ENCODE data around the gene EEF1G.
"Not testable (repeated sequence)": the region's sequence is repeated elsewhere in the genome, so short reads cannot be mapped to it uniquely, and the experiment has no call there.

Gene EEF1G

DNA sequence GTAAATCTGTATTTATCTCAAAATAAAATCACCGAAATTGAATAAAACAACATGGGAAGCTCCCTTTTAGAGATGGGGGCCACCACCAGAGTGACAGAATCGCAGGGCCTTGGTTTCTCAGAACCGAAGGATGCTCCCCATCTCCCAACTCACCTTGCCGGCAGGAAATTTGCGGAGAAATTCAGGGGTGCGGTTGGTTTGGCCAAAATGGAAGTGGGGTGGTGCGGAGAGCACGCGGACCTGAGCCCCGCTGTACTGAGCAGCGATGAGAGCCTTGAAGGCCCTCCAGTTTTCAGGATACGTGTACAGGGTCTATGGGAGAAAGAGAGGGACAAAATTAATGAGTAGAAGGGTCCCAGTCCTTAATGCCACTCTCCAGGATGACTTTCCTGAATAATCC lies 1.3 kb downstream of the EEF1G start:
- Histone ChIP-seq H4K8ac (ENCODE audit: low read length) (no peak overlapping the region), H3K9me3 (ENCODE audit: control insufficient read depth, low read length) (no peaks in the 10 kb centered on the region), H2BK120ac (ENCODE audit: low read depth, low read length) (no peak overlapping the region), H3K36me3 (ENCODE audit: control insufficient read depth in 1 of 2, insufficient read depth in 2 of 2, low read depth in 1 of 2, low read length in 2 of 2) (peaks cover 56 to 69% of the 10 kb centered on the region in 2 experiments), H3K14ac (ENCODE audit: low read length in 2 of 2) (no peak overlapping the region), H3K4ac (ENCODE audit: low read depth in 1 of 2, low read length in 2 of 2) (no peak overlapping the region), H3K9ac (ENCODE audit: low read length) (peak overlapping the region; percentile 98), H2AK5ac (ENCODE audit: low read length, severe bottlenecking) (no peak overlapping the region), H2BK15ac (ENCODE audit: low read depth, poor library complexity, severe bottlenecking) (no peak overlapping the region), H2BK5ac (ENCODE audit: low read depth, low read length, poor library complexity, severe bottlenecking) (no peak overlapping the region), H4K91ac (ENCODE audit: low read length) (no peak overlapping the region), H3K4me3 (ENCODE audit: insufficient read depth in 1 of 2, low read depth in 1 of 2, low read length in 2 of 2) (peak overlapping the region; percentile 44 to 96), H3K4me1 (ENCODE audit: control insufficient read depth, insufficient read depth, low read depth, low read length) (peaks cover 23% of the 10 kb centered on the region), H3K18ac (ENCODE audit: low read depth in 1 of 2, low read length in 2 of 2) (no peak overlapping the region), H2BK12ac (ENCODE audit: low read length in 2 of 2) (no peak overlapping the region), H3K79me1 (replicated peaks; ENCODE audit: low read length, poor library complexity, severe bottlenecking) (peaks cover 10% of the 10 kb centered on the region), H2AFZ (ENCODE audit: low read depth, low read length) (no peak overlapping the region), H3K23ac (ENCODE audit: low read length in 2 of 2) (no peak overlapping the region), H3K4me2 (ENCODE audit: low read length, poor library complexity, severe bottlenecking) (peak overlapping the region; percentile 93), H3K27ac (ENCODE audit: low read length, poor library complexity, severe bottlenecking) (no peak overlapping the region), H3K27me3 (ENCODE audit: control insufficient read depth in 1 of 2, insufficient read depth in 1 of 2, low read length in 2 of 2) (no peaks in the 10 kb centered on the region)
- WGBS, result 89% methylated on average over 11 of the region's 12 CpGs
- DNase-seq, result no peak

DNA sequence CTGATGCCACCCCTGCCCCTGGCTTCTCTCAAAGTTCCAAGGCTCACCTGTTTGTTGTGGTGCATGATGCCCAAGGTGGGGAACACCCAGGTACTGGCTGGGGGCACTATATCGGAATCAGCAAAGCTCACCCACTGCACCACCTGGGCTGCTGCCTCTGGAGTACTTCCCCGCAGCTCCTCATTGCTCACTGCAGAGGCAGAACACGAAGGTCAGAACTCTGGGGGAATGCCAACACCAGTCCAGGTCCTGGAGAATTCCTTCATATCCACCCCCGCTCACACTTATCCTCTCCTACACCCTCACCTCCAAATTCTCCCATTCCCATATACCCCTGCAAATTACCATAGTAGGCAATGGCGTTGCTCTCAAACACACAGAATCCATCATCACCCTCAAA lies 2.2 kb downstream of the EEF1G start:
- Histone ChIP-seq H3K36me3 (ENCODE audit: control insufficient read depth in 1 of 2, insufficient read depth in 2 of 2, low read depth in 1 of 2, low read length in 2 of 2) (peaks cover 57 to 70% of the 10 kb centered on the region in 2 experiments), H3K4me3 (ENCODE audit: insufficient read depth in 1 of 2, low read depth in 1 of 2, low read length in 2 of 2) (peak overlapping the region in 1 of 2 experiments; percentile 96), H3K23ac (ENCODE audit: low read length in 2 of 2) (peak overlapping the region in 1 of 2 experiments; percentile 73), H3K4me1 (ENCODE audit: control insufficient read depth, insufficient read depth, low read depth, low read length) (peaks cover 19% of the 10 kb centered on the region), H3K9ac (ENCODE audit: low read length) (peak overlapping the region; percentile 98)
- not testable (repeated sequence) for H2BK15ac ChIP-seq (ENCODE audit: low read depth, poor library complexity, severe bottlenecking); H4K91ac ChIP-seq (ENCODE audit: low read length); H4K8ac ChIP-seq (ENCODE audit: low read length); H3K79me1 ChIP-seq (replicated peaks; ENCODE audit: low read length, poor library complexity, severe bottlenecking); H3K4me2 ChIP-seq (ENCODE audit: low read length, poor library complexity, severe bottlenecking); H3K14ac ChIP-seq (ENCODE audit: low read length in 2 of 2); H2AK5ac ChIP-seq (ENCODE audit: low read length, severe bottlenecking); H3K18ac ChIP-seq (ENCODE audit: low read depth in 1 of 2, low read length in 2 of 2); H2BK120ac ChIP-seq (ENCODE audit: low read depth, low read length); H2BK5ac ChIP-seq (ENCODE audit: low read depth, low read length, poor library complexity, severe bottlenecking); H2AFZ ChIP-seq (ENCODE audit: low read depth, low read length); H3K9me3 ChIP-seq (ENCODE audit: control insufficient read depth, low read length); H3K27ac ChIP-seq (ENCODE audit: low read length, poor library complexity, severe bottlenecking); H3K4ac ChIP-seq (ENCODE audit: low read depth in 1 of 2, low read length in 2 of 2); DNase-seq; H2BK12ac ChIP-seq (ENCODE audit: low read length in 2 of 2); H3K27me3 ChIP-seq (ENCODE audit: control insufficient read depth in 1 of 2, insufficient read depth in 1 of 2, low read length in 2 of 2)
- WGBS, result 96% methylated on average over 5 of the region's 5 CpGs

DNA sequence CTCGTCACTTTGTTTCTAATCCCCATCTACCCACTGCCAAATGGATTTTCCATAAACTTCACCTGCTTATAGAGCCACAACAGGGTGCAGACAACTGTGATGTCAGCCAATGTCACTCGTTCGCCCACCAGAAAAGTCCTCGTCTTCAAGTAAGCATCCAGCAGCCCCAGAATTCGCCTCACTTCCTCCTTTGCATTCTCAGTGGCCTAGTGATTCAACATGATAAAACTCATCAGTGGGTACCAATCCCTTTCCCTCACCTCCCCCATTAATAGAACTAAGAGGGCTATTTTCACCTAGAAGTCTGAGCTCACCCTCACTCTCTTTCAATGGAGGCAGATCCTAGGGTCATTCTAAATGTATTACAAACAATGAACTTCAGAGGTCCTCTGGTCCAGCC lies 2.8 kb downstream of the EEF1G start:
- H3K79me1 ChIP-seq (replicated peaks; ENCODE audit: low read length, poor library complexity, severe bottlenecking); H2BK120ac ChIP-seq (ENCODE audit: low read depth, low read length); H2AK5ac ChIP-seq (ENCODE audit: low read length, severe bottlenecking); H2BK12ac ChIP-seq (ENCODE audit: low read length in 2 of 2); H3K27ac ChIP-seq (ENCODE audit: low read length, poor library complexity, severe bottlenecking); H3K18ac ChIP-seq (ENCODE audit: low read depth in 1 of 2, low read length in 2 of 2); H3K14ac ChIP-seq (ENCODE audit: low read length in 2 of 2); H3K4me2 ChIP-seq (ENCODE audit: low read length, poor library complexity, severe bottlenecking); H2BK15ac ChIP-seq (ENCODE audit: low read depth, poor library complexity, severe bottlenecking); H2AFZ ChIP-seq (ENCODE audit: low read depth, low read length); DNase-seq; H4K91ac ChIP-seq (ENCODE audit: low read length); H3K4ac ChIP-seq (ENCODE audit: low read depth in 1 of 2, low read length in 2 of 2); H3K4me3 ChIP-seq (ENCODE audit: insufficient read depth in 1 of 2, low read depth in 1 of 2, low read length in 2 of 2); H3K9me3 ChIP-seq (ENCODE audit: control insufficient read depth, low read length); H3K27me3 ChIP-seq (ENCODE audit: control insufficient read depth in 1 of 2, insufficient read depth in 1 of 2, low read length in 2 of 2); H2BK5ac ChIP-seq (ENCODE audit: low read depth, low read length, poor library complexity, severe bottlenecking): not testable (repeated sequence)
- peaks cover 53 to 70% of the 10 kb centered on the region in 2 experiments for H3K36me3 ChIP-seq (ENCODE audit: control insufficient read depth in 1 of 2, insufficient read depth in 2 of 2, low read depth in 1 of 2, low read length in 2 of 2)
- 90% methylated on average over 5 of the region's 5 CpGs for WGBS
- H3K4me1 ChIP-seq (ENCODE audit: control insufficient read depth, insufficient read depth, low read depth, low read length), result peaks cover 18% of the 10 kb centered on the region
- peak overlapping the region; percentile 98 for H3K9ac ChIP-seq (ENCODE audit: low read length)
- peak overlapping the region in 1 of 2 experiments; percentile 73 for H3K23ac ChIP-seq (ENCODE audit: low read length in 2 of 2)
- H4K8ac ChIP-seq (ENCODE audit: low read length), result peak overlapping the region; percentile 33

DNA sequence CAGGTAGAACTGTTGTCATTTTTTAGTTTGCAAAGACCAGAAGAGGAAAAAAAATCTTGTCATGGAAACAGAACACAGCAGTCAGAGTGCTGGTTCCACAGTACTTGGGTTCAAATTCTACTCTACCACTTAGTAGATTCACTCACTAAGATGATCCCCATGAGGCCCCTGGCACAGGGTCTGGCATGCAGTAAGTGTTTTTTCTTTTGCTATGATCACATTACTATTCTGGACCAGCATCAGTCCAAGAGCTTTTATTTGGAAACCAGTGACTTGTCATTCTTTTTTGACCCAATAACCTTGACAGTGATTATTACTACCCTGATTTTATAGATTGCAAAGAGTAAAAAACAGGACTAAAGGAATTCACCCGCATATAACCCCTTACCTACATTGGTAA lies 4.1 kb downstream of the EEF1G start:
- peak overlapping the region; percentile 3 for H3K9ac ChIP-seq (ENCODE audit: low read length)
- no peak overlapping the region for H2BK12ac ChIP-seq (ENCODE audit: low read length in 2 of 2)
- no peak overlapping the region for H2BK15ac ChIP-seq (ENCODE audit: low read depth, poor library complexity, severe bottlenecking)
- H3K27ac ChIP-seq (ENCODE audit: low read length, poor library complexity, severe bottlenecking), result no peak overlapping the region
- no peak overlapping the region for H3K4ac ChIP-seq (ENCODE audit: low read depth in 1 of 2, low read length in 2 of 2)
- H3K14ac ChIP-seq (ENCODE audit: low read length in 2 of 2), result no peak overlapping the region
- no peak overlapping the region for H4K8ac ChIP-seq (ENCODE audit: low read length)
- H2BK120ac ChIP-seq (ENCODE audit: low read depth, low read length), result no peak overlapping the region
- no peak overlapping the region for H2AK5ac ChIP-seq (ENCODE audit: low read length, severe bottlenecking)
- no peak overlapping the region for H3K4me2 ChIP-seq (ENCODE audit: low read length, poor library complexity, severe bottlenecking)
- no peak overlapping the region for H3K18ac ChIP-seq (ENCODE audit: low read depth in 1 of 2, low read length in 2 of 2)
- H3K4me3 ChIP-seq (ENCODE audit: insufficient read depth in 1 of 2, low read depth in 1 of 2, low read length in 2 of 2), result no peak overlapping the region
- no peaks in the 10 kb centered on the region for H3K27me3 ChIP-seq (ENCODE audit: control insufficient read depth in 1 of 2, insufficient read depth in 1 of 2, low read length in 2 of 2)
- no peaks in the 10 kb centered on the region for H3K9me3 ChIP-seq (ENCODE audit: control insufficient read depth, low read length)
- no peak overlapping the region for H3K23ac ChIP-seq (ENCODE audit: low read length in 2 of 2)
- H4K91ac ChIP-seq (ENCODE audit: low read length), result no peak overlapping the region
- WGBS, result 93% methylated on average over 1 of the region's 1 CpG
- DNase-seq, result no peak
- H3K36me3 ChIP-seq (ENCODE audit: control insufficient read depth in 1 of 2, insufficient read depth in 2 of 2, low read depth in 1 of 2, low read length in 2 of 2), result peaks cover 50 to 79% of the 10 kb centered on the region in 2 experiments
- H2BK5ac ChIP-seq (ENCODE audit: low read depth, low read length, poor library complexity, severe bottlenecking), result no peak overlapping the region
- H3K79me1 ChIP-seq (replicated peaks; ENCODE audit: low read length, poor library complexity, severe bottlenecking), result no peaks in the 10 kb centered on the region
- no peak overlapping the region for H2AFZ ChIP-seq (ENCODE audit: low read depth, low read length)
- peaks cover 9% of the 10 kb centered on the region for H3K4me1 ChIP-seq (ENCODE audit: control insufficient read depth, insufficient read depth, low read depth, low read length)

All from mesenchymal stem cell (in vitro differentiated cells and primary cell).